HepG2 (cell line): Measurements from ENCODE around the gene CNP. TPM values are rescaled to one million over a fixed set of nuclear protein-coding genes. Genes with fewer than 3 reads are reported as not detected.

Experiments
- BRCA1 ChIP-seq: sonication (generic); formaldehyde crosslinking; IDR thresholded peaks from 2 replicates; pipeline ENCODE4 v1.4.0; 2020; ENCODE audit warnings: missing genetic modification reagents
- FOXC1 ChIP-seq: sonication (generic); formaldehyde crosslinking; IDR thresholded peaks from 2 replicates; pipeline ENCODE4 v1.8.0; 2022; ENCODE audit warnings: mild to moderate bottlenecking, missing genetic modification reagents, borderline replicate concordance
- MAF1 ChIP-seq: sonication (generic); formaldehyde crosslinking; IDR thresholded peaks from 2 replicates; pipeline ENCODE4 v1.5.0; 2020; ENCODE audit warnings: missing genetic modification reagents, borderline replicate concordance
- MIER3 ChIP-seq: IDR thresholded peaks from 2 replicates; pipeline ENCODE4 v1.6.1; 2016; ENCODE audit warnings: missing compliant biosample characterization, borderline replicate concordance
- NR2F1 ChIP-seq, 2 experiments: fragments of 450-650 bp in 1 of 2; formaldehyde crosslinking in 1 of 2; IDR thresholded peaks; 2 replicates each; pipeline versions ENCODE4 v1.5.0 to v1.6.1; 2016 to 2020; ENCODE audit warnings: mild to moderate bottlenecking in 1 of 2, missing compliant biosample characterization in 1 of 2, missing genetic modification reagents in 1 of 2, moderate library complexity in 1 of 2
- PITX1 ChIP-seq: sonication (generic); formaldehyde crosslinking; IDR thresholded peaks from 2 replicates; pipeline ENCODE4 v1.5.1; 2020; ENCODE audit warnings: mild to moderate bottlenecking, missing genetic modification reagents
- PRPF4 ChIP-seq: fragments of 200-400 bp; formaldehyde crosslinking; IDR thresholded peaks from 2 replicates; pipeline ENCODE4 v1.6.1; 2016; ENCODE audit warnings: low read length, low read depth; ENCODE audit not compliant: poor library complexity, severe bottlenecking
- RFX3 ChIP-seq: IDR thresholded peaks from 2 replicates; pipeline ENCODE4 v1.6.1; 2016; ENCODE audit warnings: missing biosample characterization, missing genetic modification reagents
- RXRB ChIP-seq: IDR thresholded peaks from 2 replicates; pipeline ENCODE4 v1.6.1; 2016; ENCODE audit warnings: borderline replicate concordance, missing genetic modification reagents, missing compliant biosample characterization
- SIX1 ChIP-seq: sonication (generic); formaldehyde crosslinking; IDR thresholded peaks from 2 replicates; pipeline ENCODE4 v1.4.0; 2020; ENCODE audit warnings: missing genetic modification reagents, borderline replicate concordance
- ZFP36L2 ChIP-seq: sonication (generic); formaldehyde crosslinking; IDR thresholded peaks from 2 replicates; pipeline ENCODE4 v1.4.0; 2020; ENCODE audit warnings: missing genetic modification reagents
- ZNF432 ChIP-seq: sonication (generic); formaldehyde crosslinking; IDR thresholded peaks from 2 replicates; pipeline ENCODE4 v1.5.0; 2020; ENCODE audit warnings: missing genetic modification reagents, mild to moderate bottlenecking, borderline replicate concordance
- ZNF530 ChIP-seq: sonication (generic); formaldehyde crosslinking; IDR thresholded peaks from 2 replicates; pipeline ENCODE4 v1.5.0; 2020; ENCODE audit warnings: low read depth, mild to moderate bottlenecking, missing genetic modification reagents
- ZNF615 ChIP-seq: sonication (generic); formaldehyde crosslinking; IDR thresholded peaks from 2 replicates; pipeline ENCODE4 v1.5.0; 2020; ENCODE audit warnings: mild to moderate bottlenecking, missing genetic modification reagents, borderline replicate concordance
- ZNF703 ChIP-seq: sonication (generic); formaldehyde crosslinking; IDR thresholded peaks from 2 replicates; pipeline ENCODE4 v1.5.1; 2020; ENCODE audit warnings: missing genetic modification reagents, mild to moderate bottlenecking, moderate library complexity, borderline replicate concordance
- ZNF816 ChIP-seq: sonication (generic); formaldehyde crosslinking; IDR thresholded peaks from 2 replicates; pipeline ENCODE4 v1.8.0; 2022; ENCODE audit warnings: missing genetic modification reagents, mild to moderate bottlenecking, borderline replicate concordance
- ZSCAN21 ChIP-seq: sonication (generic); formaldehyde crosslinking; IDR thresholded peaks from 2 replicates; pipeline ENCODE4 v1.8.0; 2022; ENCODE audit warnings: mild to moderate bottlenecking, missing genetic modification reagents, moderate library complexity, borderline replicate concordance
- polyA plus RNA-seq, 8 experiments: library from polyadenylated mRNA; depleted of rRNA in 3 of 8; stranded (reverse) in 7 of 8; unstranded in 1 of 8; fragments of >200 nt; fragmentation: Illumina TruSeq in 4 of 8; extraction: Trizol in 4 of 8; gene quantifications; 2 replicates each; pipeline versions ENCODE4 v1.2.1 to v1.2.3, GENCODE V29; 2011 to 2016; ENCODE audit warnings: low read depth in 4 of 8, missing spikeins in 1 of 8, mixed read lengths in 1 of 8; ENCODE audit not compliant: insufficient read depth in 1 of 8
- total RNA-seq, 5 experiments: library from RNA; depleted of rRNA; stranded (reverse); fragments of >200 nt; fragmentation: Illumina TruSeq; extraction: Trizol; gene quantifications; 2 replicates each; pipeline ENCODE4 v1.2.3, GENCODE V29; 2016; ENCODE audit warnings: low read depth in 1 of 5
- TF ChIP-seq, protein P1 (sequence below): sonication (generic); formaldehyde crosslinking; IDR thresholded peaks from 2 replicates; pipeline ENCODE4 v1.5.0; 2020; ENCODE audit warnings: missing genetic modification reagents
- TF ChIP-seq, protein P2 (sequence below): sonication (generic); formaldehyde crosslinking; IDR thresholded peaks from 2 replicates; pipeline ENCODE4 v1.5.1; 2020; ENCODE audit warnings: missing genetic modification reagents, mild to moderate bottlenecking, borderline replicate concordance
- TF ChIP-seq, protein P3 (sequence below), 2 experiments: fragments of 450-650 bp in 1 of 2; sonication (generic) in 1 of 2; formaldehyde crosslinking; IDR thresholded peaks; 2 replicates each; pipeline versions ENCODE4 v1.5.0 to v1.8.0; 2020 to 2022; ENCODE audit warnings: mild to moderate bottlenecking in 1 of 2, missing genetic modification reagents in 1 of 2
- TF ChIP-seq, protein P4 (sequence below): sonication (generic); formaldehyde crosslinking; IDR thresholded peaks from 2 replicates; pipeline ENCODE4 v1.8.1; 2022; ENCODE audit warnings: low read depth, mild to moderate bottlenecking, missing genetic modification reagents

CNP gene
- total and polyA plus RNA-seq, 2 of the 13 experiments (the other 11 are each of a cell fraction or from before 2014, with no cell fraction given) = 97.2 to 161 TPM

DNA sequence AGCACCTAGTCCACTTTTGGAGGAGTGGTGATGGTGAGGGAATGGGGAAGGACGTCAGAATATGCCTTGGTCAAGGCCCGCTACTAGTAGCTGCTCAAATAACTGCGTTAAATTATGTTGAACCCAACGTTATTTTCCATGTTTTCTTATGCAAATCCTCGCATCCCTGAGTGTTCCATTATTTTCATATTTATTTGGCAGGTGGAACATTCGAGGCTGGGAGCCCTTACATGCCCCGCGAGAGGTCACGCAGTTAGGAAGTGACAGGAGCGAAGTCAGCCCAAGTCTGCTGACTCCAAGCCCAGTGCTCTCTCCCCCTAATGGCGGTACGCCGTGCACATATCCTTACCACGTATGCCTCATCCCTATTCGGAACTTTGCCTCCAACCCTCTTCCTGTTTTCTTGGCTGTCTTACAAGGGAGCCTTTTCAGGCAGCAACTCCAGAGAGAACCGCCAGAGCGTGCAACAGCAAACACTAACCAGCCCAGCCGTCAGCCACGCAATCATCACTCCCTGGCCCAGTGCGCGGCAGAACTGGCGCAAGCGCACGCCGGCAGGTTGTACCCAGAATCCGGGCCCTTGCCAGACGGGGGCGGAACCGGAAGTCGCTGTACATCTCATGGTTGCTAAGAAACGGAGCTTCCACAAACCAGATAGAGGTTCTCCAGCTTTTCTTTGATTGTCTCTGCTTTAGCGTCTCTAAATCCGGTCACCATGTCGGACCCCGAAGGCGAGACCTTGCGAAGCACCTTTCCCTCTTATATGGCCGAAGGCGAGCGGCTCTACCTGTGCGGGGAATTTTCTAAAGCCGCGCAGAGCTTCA is 36.4 kb upstream of the CNP start, which contains the start of gene ODAD4 (continued):
- TF ChIP-seq, protein P1, sequence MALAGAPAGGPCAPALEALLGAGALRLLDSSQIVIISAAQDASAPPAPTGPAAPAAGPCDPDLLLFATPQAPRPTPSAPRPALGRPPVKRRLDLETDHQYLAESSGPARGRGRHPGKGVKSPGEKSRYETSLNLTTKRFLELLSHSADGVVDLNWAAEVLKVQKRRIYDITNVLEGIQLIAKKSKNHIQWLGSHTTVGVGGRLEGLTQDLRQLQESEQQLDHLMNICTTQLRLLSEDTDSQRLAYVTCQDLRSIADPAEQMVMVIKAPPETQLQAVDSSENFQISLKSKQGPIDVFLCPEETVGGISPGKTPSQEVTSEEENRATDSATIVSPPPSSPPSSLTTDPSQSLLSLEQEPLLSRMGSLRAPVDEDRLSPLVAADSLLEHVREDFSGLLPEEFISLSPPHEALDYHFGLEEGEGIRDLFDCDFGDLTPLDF (CRISPR knock-in tag) = peak; percentile 90
- no peak; the same call in 1 of the 2 replicates for TF ChIP-seq BRCA1 (CRISPR knock-in tag)
- TF ChIP-seq ZNF615 (CRISPR knock-in tag) = 0 out of 2 replicates have a peak, but pooled peaks have one; percentile 18
- TF ChIP-seq RXRB (CRISPR knock-in tag) = peak; percentile 84; the same call in 1 of the 2 replicates
- TF ChIP-seq, protein P2, sequence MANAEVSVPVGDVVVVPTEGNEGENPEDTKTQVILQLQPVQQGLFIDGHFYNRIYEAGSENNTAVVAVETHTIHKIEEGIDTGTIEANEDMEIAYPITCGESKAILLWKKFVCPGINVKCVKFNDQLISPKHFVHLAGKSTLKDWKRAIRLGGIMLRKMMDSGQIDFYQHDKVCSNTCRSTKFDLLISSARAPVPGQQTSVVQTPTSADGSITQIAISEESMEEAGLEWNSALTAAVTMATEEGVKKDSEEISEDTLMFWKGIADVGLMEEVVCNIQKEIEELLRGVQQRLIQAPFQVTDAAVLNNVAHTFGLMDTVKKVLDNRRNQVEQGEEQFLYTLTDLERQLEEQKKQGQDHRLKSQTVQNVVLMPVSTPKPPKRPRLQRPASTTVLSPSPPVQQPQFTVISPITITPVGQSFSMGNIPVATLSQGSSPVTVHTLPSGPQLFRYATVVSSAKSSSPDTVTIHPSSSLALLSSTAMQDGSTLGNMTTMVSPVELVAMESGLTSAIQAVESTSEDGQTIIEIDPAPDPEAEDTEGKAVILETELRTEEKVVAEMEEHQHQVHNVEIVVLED (CRISPR knock-in tag) = peak; percentile 87
- no peak for TF ChIP-seq MAF1 (CRISPR knock-in tag)
- TF ChIP-seq NR2F1 (CRISPR knock-in tag; IDR thresholded peaks at IDR 0.05) = 0 out of 4 replicates have a peak, but pooled peaks of 1 of the 2 experiments have one; percentile 31
- TF ChIP-seq MIER3 (CRISPR knock-in tag) = peak; percentile 89; the same call in 1 of the 2 replicates
- no peak for TF ChIP-seq ZNF703 (CRISPR knock-in tag)
- no peak for TF ChIP-seq ZNF432 (CRISPR knock-in tag)
- TF ChIP-seq, protein P3, sequence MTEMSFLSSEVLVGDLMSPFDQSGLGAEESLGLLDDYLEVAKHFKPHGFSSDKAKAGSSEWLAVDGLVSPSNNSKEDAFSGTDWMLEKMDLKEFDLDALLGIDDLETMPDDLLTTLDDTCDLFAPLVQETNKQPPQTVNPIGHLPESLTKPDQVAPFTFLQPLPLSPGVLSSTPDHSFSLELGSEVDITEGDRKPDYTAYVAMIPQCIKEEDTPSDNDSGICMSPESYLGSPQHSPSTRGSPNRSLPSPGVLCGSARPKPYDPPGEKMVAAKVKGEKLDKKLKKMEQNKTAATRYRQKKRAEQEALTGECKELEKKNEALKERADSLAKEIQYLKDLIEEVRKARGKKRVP (CRISPR knock-in tag; IDR thresholded peaks at IDR 0.05) = peak in 1 of 2 experiments; percentile 92; a peak in 2 of 4 replicates
- peak; percentile 74 for TF ChIP-seq RFX3 (CRISPR knock-in tag)
- TF ChIP-seq ZNF816 (CRISPR knock-in tag) = peak; percentile 64; the same call in 1 of the 2 replicates
- no peak for TF ChIP-seq SIX1 (CRISPR knock-in tag)
- TF ChIP-seq, protein P4, sequence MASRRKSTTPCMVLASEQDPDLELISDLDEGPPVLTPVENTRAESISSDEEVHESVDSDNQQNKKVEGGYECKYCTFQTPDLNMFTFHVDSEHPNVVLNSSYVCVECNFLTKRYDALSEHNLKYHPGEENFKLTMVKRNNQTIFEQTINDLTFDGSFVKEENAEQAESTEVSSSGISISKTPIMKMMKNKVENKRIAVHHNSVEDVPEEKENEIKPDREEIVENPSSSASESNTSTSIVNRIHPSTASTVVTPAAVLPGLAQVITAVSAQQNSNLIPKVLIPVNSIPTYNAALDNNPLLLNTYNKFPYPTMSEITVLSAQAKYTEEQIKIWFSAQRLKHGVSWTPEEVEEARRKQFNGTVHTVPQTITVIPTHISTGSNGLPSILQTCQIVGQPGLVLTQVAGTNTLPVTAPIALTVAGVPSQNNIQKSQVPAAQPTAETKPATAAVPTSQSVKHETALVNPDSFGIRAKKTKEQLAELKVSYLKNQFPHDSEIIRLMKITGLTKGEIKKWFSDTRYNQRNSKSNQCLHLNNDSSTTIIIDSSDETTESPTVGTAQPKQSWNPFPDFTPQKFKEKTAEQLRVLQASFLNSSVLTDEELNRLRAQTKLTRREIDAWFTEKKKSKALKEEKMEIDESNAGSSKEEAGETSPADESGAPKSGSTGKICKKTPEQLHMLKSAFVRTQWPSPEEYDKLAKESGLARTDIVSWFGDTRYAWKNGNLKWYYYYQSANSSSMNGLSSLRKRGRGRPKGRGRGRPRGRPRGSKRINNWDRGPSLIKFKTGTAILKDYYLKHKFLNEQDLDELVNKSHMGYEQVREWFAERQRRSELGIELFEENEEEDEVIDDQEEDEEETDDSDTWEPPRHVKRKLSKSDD (CRISPR knock-in tag) = peak; percentile 85; the same call in 1 of the 2 replicates
- TF ChIP-seq PRPF4 = no peak
- TF ChIP-seq ZSCAN21 (CRISPR knock-in tag) = peak; percentile 93
- TF ChIP-seq ZNF530 (CRISPR knock-in tag) = no peak
- peak; percentile 95 for TF ChIP-seq FOXC1
- TF ChIP-seq ZFP36L2 (CRISPR knock-in tag) = no peak
- peak; percentile 86 for TF ChIP-seq PITX1 (CRISPR knock-in tag)
